Dermis microvascular lymphatic vessel endothelial cell (primary cell): ENCODE data around the gene RGS6. TPM values are rescaled to one million over a fixed set of nuclear protein-coding genes. Genes with fewer than 3 reads are reported as not detected.

Experiments used
- DNase-seq, 2 donors: peaks; one replicate each; pipeline versions ENCODE4 v3.0.0 to v3.0.0-alpha.2; 2010; ENCODE audit warnings: low read depth in 2 of 2
- total RNA-seq: library from RNA; depleted of rRNA; stranded (reverse); fragments of >200 nt; gene quantifications from 2 replicates; pipeline ENCODE4 v1.2.1, GENCODE V29; 2014

The RGS6 gene
- total RNA-seq, 1 donor from 2014 or later: not detected

DNA sequence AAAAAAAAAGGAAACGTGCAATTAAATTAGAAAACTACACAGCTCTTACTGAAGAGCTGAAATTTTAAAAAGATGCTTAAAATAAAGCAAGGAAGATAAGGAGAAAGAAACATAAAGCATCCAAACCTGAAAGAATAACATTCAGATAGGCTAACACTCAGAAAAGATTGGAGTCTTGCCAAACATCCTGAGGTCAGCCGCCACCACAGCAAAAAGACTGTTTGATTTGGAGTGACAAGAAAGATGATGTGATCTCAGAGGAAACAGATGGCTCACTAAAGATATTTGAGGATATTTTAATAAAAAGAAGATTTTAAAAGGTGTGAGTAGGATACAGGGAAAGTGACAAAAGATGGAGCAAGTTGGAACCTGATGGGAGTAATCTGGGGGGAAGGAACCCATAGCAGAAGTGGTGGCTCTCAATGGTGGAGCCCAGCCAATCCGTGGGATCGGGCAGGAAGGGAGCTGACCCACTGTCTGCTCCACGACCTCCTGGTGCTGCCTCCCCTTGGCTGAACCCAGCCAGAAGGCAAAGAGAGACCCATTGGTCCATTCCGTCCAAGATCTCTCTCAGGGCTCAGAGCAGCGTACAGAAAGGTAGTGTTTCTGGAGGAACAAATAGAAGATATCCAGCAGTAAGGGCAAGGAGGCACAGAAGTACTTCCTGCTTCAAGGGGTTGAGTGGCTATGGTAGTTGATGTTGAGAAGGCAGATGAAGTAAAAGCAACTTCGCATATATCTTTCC, 469.6 kb downstream of the RGS6 start:
- DNase-seq: peak in 1 of 2 donors; percentile 14

DNA sequence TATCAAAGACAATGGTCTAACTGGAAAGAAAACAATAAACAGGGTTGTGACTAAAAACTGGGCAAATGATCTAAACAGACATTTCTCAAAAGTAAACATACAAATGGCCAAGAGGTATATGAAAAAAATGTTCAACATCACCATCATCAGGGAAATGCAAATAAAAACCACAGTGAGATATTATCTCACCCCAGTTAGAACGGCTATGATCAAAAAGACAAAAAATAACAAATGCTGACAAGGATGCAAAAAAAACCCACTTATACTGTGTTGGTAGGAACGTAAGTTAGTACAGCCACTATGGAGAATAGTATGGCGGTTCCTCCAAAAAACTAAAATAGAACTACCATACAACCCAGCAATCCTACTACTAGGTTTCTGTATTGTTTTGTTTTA, 470.1 kb downstream of the RGS6 start:
- DNase-seq: no peak

DNA sequence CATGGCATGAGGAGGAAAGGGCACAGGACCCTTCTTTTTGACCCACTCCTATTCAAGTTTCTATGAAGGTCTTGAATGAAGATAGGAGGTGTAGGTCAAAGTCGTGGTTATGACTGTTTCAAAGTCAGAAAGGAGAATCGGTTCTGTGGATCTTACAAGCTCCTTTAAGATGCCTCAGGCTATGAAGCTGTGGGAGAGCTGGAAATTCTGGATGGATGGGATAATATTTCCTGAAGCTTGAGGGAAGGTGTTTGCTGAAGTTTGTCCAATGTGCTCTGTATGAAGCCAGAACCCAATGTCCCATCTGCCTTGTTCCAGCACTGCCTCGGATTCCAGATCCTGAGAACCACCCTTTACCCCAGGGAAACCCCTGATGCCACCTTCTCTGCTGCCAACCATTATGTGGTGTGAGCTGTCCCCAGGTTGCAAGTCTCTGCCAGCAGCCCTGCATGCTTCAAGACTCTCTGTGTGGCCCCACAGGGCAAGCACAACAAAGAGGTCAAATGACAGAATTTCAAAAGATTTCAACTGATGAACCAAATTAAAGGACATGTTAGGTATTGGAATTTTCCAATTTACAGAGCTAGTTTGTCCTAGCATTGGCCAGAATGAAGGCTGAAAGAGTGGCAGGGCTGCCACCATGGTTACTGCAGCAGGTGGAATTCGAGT, 472.0 kb downstream of the RGS6 start:
- DNase-seq: no peak

DNA sequence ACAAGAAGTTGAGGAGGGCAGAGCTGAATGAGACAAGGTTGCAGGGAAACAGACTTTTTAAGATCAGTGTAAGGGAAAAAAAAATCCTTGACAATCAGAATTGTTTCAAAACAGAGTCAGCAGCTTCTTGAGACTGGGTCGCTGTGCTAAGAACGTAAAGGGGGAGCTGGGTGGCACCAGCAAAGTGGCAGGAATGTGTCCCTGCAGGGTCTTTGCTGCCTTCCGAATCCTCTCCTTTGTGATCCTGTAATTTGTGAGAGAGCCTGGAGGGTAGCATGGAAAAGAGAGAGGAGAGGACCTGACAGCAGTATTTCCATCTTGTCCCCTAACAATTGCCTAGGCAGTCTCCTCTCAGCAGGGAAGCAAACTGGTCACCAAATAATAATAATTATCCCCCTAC, 472.8 kb downstream of the RGS6 start:
- DNase-seq: no peak

DNA sequence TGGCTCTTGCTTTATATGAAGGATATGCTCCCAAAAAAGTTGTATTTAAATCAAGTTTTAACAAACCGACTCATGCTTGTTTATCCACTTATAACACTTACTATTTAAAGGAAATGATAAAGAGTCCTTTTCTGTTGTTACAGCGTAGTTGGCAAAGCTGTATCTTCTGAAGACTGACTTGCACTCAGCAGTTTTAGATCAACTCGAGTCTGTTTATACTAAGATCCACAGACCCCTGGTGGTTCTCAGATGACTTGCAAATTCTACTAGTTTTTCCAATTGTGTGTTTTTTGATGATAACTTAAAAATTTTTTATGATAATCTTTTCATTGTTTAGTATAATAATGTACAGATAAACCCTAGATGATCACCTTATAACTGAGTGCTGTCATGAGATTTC, 475.8 kb downstream of the RGS6 start:
- DNase-seq: peak in 1 of 2 donors; percentile 30

DNA sequence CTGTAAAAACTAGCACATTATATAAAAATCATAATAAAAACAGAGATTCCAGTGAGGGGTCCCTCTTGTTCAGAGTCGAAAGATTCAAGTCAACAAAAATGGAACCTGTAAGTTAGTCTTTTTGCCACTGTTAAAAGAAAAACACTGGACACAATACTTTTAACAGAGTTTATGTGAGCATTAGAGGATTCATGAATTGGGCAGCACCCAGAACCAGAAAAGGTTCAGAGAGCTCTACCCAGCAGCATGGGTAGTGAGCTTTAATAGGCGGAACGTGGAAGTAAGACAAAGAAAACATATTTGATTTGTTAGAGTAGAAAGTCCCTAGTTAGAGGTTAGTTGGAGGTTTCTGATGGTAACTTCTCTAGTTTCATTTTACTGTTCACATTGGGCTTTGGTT, 476.8 kb downstream of the RGS6 start:
- DNase-seq: no peak

DNA sequence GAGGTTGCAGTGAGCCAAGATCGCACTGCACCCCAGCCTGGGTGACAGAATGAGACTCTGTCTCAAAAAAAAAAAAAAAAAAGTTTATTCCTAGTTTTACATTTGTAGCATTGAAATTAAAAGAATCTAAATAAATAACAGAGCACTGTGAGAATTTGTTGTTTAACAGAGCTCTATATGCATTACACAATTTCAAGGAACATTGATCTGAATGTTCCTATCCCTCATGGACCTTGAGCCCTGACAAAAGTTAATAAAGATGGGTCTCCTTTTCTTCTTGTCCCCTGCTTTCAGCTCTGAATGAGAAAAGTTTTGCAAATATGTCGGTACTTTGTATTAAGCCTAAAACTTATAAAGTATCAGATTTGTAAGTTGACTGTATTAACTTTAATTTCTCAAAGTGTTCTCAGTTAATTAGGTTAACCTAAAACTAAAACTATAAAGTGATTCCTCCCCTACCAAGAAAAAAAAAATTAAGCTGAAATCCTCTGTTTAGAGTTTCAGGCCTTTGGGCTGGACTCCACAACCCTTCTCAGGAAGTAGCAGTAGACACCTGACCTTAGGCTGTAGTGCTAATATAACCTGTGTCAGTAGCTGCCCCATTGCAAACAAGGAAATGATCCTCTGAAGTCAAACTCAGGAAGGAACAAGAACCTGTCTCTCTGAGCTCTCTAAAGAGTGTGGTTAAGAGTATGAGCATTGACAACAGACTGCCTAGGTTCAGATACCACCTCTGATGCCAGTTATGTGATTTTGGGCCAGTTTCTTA, 484.0 kb downstream of the RGS6 start:
- DNase-seq: no peak

DNA sequence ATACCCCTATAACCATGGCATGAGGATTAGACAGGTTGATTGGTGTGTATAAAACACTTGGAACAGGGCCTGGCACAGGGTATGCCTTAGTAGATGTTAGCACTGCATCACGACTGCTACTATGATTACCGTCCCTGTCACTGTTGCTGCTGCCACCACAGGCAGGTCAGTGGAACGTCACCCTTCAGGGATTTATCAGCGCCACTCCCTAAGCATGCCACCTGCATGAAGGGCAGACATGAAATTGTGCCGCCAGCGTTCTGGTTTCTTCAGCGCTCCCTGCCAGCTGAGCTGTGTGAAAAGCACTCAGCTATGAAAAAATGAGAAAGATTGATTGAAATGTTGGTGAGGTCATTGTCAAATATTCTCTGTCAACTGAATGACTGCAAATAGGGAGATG, 484.7 kb downstream of the RGS6 start:
- no peak for DNase-seq

DNA sequence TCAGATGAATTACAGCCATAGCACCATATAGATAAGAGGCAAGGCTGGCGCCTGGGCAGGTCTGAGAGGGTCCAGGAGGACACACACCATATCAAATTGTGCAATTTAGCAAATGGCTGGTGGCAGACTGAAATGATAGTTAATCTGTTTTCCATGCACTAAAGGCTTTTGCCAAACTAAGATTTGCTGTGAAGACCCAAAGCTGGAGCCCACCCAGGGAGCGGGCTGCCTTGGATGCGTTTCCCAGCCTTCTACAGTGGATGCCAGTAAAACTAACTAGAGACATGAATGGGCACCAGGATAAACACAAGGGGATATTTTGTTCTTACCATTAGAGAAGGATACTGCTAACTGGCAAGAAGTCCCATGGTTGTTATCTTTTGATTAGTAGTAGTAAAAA, 486.6 kb downstream of the RGS6 start:
- no peak for DNase-seq

DNA sequence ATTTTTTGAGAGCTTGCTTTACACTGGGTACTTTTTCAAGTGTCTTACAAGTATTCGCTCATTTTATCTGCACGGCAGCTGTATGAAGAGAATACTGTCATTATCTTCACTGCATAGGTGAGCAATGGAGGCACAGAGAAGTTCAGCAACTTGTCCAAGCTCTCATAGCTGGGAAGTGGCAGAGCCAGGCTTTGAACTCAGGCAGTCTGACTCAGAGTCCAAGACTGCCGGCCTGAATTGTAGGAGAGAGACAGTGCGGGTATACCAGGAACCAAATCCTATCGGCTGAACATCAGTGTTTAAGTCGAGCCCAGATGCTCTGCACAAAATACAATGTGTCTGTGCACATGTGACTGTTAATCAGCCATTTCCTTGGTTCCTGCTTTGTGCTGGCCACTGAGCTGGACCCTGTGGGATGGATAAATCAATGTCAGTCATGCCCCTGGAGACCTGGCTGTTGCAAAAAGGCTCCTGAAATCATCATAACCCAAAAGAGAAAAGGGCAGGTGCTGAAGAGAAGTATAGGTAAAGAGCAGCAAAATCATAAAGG, 487.1 kb downstream of the RGS6 start:
- no peak for DNase-seq

DNA sequence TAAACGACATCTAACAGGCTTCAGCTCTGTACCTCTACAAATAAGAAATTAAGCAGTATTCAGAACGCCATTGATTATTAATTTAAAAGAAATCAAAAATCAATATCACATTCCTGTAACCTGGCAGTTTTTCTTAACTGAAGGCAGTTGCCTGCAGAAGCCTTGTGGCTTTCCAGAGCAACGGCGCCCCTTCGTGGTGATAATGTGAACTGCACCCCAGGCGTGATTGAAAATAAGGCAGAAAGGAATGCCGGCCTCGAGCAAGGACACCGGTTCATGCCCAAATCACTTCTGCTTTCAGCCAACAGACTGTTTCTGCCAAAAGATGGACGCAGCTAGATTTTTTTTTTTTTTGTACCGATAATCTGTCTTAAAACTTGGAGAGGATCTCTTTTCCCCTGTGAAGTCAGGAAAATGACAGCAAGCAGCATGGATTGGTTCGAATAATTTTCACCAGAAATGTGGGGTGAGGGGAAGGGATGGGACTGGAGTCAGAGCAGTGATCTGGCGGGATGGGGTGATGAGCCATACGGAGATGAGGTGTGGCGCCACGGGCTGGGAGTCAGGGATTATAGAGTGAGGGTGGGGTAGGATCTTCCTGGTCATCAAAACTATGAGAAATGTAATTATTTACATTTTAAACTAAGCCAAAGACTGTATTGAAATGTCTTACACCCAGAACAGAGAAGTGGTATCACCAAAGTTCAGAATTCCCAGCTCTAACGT, 488.7 kb downstream of the RGS6 start:
- peak; percentile 16 to 61 for DNase-seq

DNA sequence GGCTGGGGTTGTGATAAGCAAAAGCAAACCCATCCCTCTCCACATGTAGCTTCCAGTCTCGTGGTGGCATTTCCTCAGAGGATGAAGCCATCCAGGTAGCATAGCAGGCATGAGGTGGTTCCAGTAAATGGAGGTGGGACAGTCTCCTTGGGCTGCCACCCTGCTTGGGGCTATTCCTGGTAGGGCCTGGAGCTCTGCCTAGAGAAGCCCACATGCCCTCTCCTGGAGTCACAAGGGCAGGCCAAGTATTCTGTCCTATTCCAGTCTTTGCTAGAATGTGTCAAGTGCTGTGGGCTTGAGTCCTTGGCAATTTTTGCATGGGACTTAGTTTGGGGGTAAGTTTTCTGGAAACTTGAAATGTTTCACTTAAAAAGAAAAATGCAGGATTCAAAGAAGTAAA, 491.7 kb downstream of the RGS6 start:
- DNase-seq: no peak

DNA sequence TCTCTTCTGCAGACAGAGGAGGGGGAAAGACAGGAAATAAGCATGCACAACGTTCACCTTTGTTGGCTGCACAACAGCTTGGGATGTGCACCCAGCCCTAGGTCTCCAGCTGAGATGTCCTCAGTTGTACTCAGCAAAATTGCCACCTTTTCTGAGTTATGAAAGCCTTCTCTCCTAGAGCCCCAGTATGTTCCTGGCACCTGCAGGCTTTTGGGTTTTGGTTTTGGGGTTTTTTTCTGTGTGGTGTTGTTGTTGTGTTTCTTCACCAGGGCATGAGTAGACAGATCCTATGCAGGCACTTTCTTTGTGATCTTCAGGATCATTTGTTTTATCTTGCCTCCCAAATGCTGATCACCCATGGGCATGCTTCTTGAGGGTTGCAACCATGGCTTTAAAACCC, 498.2 kb downstream of the RGS6 start:
- DNase-seq: no peak

DNA sequence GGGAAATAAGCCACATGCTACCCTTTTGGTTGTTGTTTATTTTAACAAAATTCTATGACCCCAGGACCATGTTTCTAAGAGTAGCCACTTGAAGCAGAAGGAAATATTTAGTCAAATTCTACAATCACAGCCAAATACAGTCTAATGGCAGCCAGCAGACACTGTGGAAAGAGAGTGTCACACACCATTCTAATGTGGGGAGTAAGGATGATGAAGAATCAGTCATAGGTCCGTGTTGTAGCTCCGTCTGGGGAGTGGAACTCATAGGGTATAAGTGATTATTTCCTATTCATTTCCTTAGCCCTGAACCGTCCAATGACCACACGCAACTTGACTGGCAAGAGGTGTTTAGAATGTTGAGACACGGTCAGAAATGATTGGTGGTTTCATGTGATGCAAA, 500.5 kb downstream of the RGS6 start:
- no peak for DNase-seq

DNA sequence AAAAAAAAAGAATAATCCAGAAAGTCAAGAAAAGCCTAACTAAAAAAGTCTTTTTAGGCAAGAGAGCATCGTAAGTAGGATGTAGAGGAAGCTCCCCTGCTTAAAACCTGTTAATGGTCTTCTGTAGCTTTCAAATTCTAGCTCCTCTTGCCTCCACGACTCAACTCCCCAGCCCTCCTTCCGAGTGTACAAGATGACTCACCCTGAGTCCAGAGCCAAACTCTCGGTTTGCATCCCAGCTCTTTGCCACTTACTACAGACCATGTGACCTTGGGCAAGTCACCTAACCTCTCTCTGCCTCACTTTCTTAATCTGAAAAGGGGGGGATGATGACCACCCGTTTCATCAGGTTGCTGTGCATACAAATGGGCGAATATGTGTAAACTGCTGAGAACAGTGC, 501.3 kb downstream of the RGS6 start:
- DNase-seq: no peak

DNA sequence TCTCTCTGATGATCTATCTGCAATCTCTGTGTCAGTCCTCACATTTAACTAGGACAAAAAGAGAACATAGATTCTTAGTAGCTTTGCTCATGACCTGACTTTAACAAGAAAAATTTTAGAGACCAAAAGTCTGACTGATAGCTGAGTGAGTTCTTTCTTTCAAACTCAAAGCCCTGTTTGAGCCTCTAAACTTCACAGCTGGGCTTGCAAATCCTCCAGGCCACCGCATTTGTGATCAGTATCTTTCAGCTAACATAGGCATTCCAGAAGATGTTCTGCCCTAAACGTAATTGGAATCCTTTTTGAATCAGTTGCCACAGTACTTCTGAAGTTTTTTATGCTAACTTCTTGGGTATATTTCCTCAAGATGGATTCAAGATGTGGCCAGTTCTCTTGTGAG, 502.6 kb downstream of the RGS6 start:
- no peak for DNase-seq

DNA sequence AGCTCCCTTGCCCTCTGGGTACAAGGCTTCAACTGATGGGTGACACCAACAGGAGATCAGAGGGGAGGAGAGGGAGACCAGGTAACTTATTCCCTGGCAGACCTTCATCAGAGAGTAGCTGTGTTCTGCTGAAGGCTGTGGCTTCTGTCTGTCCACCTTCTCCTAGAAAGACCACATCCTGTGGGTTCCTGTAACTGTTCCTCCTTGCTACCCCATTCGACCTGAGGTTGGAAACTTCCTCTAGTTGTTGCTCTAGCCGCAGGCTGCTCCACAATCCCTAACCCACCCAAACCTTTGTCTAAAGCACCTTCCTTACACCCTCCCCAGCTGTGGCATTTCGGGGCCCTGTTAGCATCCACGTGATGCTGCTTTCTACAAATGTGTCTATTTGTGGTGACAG, 507.5 kb downstream of the RGS6 start:
- DNase-seq: no peak

DNA sequence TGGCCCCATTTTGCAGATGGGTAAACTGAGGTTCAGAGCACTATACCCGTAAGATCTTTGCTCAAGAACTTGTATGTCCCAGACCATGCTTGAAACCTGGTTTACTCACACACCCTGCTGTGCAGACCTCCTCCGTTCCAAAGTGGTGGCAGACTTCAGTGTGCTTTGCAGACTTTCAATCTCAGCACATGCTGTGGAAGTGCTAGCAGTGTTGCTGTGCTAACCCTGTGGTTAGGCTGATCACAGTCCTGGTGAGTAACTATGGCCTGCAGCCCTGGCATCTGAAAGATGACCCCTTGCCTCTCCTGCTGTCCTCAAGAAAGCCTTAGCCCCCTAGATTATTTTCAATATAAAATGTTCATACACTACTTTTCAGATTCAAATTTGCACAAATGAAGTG, 511.0 kb downstream of the RGS6 start:
- DNase-seq: no peak

DNA sequence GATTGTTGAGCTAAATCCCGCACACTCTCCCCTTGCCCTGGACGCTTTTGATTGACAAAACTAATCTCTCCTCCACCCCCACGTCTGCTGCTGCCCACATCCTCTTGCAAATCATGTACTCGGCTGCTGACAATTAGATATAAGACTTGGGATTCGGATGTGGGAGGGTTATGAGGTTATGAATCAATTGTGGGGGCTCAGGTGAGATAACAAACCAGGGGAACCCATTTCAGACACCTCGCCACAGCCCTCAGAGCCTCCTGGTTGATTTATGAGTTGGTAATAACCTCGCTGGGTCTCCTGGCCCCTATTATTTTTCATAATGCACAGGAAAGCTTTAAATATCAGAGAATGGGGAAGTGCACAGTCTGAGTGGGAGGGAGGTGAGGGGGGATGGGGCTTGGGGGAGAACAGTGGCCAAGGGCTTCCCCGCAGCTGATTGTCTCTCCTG, 511.8 kb downstream of the RGS6 start:
- DNase-seq: no peak

DNA sequence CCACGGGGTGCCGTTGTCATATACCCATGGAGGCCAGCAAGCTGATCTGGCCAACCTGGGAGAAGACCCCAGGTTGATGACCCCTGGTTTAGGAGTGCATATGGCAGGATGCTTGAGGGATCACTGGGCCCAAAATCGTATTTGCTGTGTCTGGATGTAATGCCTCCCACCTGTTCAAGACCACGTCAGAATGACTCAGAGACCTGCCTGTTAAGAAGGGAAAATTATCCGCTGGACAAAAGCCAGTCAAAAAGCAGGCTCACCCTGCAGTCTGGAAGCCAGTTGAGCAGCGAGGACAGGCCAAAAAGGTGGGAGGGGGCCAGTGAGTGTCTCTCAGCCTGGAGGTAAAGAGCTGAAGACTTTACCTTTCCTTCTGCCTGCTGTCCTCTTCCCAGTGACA, 512.5 kb downstream of the RGS6 start:
- DNase-seq: no peak

DNA sequence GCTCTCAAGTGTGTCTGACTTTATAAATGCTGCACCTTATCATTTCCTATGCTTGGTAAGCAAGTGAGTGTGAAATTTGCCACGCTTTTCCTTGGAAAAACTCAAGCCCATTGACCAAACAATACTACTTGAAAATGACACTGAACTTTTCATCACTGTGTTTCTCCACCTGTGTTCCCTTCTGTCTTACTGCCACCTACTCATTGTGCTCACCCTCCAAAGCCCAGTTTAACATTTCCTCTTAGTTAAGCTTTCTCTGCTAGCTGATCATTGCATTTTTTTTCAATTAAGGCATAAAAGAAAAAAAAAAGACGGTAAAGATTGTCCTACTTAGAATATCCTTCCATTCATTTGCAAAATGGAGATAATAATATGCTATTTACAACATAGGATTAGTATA, 516.0 kb downstream of the RGS6 start:
- DNase-seq: no peak
